WERI-Rb-1 (cell line): ENCODE data around the gene LYPD6B.

Source experiments
- DNase-seq: peaks from one replicate; pipeline ENCODE4 v3.0.0-alpha.2; 2020
- H3K27ac ChIP-seq: fragments of 250-450 bp; sonication (Bioruptor Pico); 2 replicates; pipeline ENCODE4 v1.5.1; 2020; ENCODE audit warnings: mild to moderate bottlenecking, moderate library complexity
- H3K27me3 ChIP-seq: fragments of 250-450 bp; sonication (Bioruptor Pico); 2 replicates; pipeline ENCODE4 v1.5.1; 2021; ENCODE audit warnings: mild to moderate bottlenecking, low read depth, moderate library complexity; ENCODE audit not compliant: insufficient read depth, severe bottlenecking
- H3K36me3 ChIP-seq: fragments of 250-450 bp; sonication (Bioruptor Pico); 2 replicates; pipeline ENCODE4 v1.5.1; 2020; ENCODE audit warnings: mild to moderate bottlenecking, moderate library complexity
- H3K4me3 ChIP-seq: 2 replicates; pipeline ENCODE4 v1.5.1; 2011; ENCODE audit warnings: low read depth, mild to moderate bottlenecking, control low read depth, low read length
- H3K9me3 ChIP-seq: fragments of 250-450 bp; sonication (Bioruptor Pico); 2 replicates; pipeline ENCODE4 v1.5.1; 2021; ENCODE audit warnings: mild to moderate bottlenecking, moderate library complexity; ENCODE audit not compliant: severe bottlenecking
- TF ChIP-seq, protein P1 (sequence below): IDR thresholded peaks from 2 replicates; pipeline ENCODE4 v1.5.1; 2011; ENCODE audit warnings: low read depth, mild to moderate bottlenecking, control low read depth, inconsistent platforms, low read length

The LYPD6B gene

DNA sequence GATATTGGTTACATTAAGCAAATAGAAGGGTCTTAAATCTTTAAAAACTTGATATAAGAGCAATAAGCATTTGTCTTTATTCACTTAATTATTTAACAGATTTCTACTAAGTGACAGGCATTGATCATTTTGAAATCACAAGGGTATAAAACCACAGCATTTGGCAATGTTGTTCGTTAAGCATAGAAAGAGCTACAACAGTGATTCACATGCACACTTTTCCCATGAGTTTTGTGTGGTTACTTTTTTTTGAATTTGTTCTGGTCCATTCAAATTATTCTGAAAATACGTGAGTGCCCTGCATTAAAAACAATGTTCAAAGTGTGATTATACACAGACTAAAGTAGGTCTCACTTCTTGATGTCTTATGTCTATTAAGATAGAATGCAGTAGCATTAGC lies 52.2 kb downstream of the LYPD6B start:
- TF ChIP-seq, protein P1, sequence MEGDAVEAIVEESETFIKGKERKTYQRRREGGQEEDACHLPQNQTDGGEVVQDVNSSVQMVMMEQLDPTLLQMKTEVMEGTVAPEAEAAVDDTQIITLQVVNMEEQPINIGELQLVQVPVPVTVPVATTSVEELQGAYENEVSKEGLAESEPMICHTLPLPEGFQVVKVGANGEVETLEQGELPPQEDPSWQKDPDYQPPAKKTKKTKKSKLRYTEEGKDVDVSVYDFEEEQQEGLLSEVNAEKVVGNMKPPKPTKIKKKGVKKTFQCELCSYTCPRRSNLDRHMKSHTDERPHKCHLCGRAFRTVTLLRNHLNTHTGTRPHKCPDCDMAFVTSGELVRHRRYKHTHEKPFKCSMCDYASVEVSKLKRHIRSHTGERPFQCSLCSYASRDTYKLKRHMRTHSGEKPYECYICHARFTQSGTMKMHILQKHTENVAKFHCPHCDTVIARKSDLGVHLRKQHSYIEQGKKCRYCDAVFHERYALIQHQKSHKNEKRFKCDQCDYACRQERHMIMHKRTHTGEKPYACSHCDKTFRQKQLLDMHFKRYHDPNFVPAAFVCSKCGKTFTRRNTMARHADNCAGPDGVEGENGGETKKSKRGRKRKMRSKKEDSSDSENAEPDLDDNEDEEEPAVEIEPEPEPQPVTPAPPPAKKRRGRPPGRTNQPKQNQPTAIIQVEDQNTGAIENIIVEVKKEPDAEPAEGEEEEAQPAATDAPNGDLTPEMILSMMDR, result no peak
- no peak overlapping the region for H3K4me3 ChIP-seq
- no peak for DNase-seq
- peaks cover 8% of the 10 kb centered on the region for H3K27me3 ChIP-seq
- no peaks in the 10 kb centered on the region for H3K9me3 ChIP-seq
- H3K36me3 ChIP-seq, result no peaks in the 10 kb centered on the region
- no peak overlapping the region for H3K27ac ChIP-seq

DNA sequence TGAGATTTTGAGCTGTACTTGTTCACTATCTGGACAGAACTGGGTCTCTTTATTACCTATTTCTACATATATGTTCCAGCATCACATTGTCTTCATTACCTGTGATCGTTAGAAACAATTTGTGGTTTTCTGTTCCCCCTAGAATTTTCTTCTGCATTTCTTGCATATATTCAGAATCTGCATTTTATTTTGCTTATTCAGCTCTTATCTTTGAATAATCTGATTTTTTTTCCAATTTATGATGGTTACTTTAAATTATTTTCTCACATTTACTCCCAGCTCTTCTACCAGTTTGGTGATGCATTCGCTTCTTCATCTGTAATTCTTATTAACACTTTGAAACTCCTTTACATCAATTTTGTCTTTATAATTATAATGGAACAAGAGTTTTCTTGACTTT lies 55.1 kb downstream of the LYPD6B start:
- no peaks in the 10 kb centered on the region for H3K36me3 ChIP-seq
- H3K27me3 ChIP-seq, result peaks cover 4% of the 10 kb centered on the region
- H3K4me3 ChIP-seq, result no peak overlapping the region
- H3K27ac ChIP-seq, result no peak overlapping the region
- TF ChIP-seq, protein P1, result no peak
- H3K9me3 ChIP-seq, result no peaks in the 10 kb centered on the region
- no peak for DNase-seq

DNA sequence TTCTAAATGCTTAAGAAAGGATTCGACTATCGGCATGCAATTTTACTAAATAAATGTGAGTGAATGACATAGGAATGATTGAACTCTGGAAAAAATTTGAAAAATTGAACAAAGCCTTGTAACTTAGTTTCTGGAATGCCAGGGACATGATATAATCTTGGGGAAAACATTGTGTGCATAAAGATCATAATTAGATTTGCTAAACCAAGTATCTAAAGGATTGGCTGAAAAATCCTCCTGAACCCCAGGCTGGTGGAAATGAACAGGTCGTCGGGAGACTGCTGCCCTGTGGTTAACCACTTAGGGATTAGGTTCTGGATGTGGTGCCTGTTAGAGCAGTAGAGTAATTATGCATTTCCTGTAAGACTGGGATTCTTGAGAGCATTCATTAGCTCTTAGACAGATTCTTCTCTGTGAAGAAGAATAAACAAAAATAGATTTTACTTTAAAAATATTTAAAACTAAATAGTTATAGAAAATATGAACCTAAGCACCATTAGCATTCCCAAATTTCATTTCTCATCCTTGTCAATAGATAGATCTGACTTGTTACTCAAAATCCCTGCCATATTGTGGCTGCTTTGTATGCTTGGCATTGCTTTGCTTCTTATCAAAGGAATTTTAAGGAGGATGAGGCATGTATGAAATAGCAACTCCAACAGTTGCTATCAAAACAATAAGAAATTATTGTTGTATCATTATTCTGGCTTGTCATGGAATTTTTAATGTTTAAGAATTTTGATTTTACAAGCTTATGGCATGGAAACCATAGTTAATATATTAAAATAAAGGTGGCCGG lies 55.9 kb downstream of the LYPD6B start:
- DNase-seq, result no peak

DNA sequence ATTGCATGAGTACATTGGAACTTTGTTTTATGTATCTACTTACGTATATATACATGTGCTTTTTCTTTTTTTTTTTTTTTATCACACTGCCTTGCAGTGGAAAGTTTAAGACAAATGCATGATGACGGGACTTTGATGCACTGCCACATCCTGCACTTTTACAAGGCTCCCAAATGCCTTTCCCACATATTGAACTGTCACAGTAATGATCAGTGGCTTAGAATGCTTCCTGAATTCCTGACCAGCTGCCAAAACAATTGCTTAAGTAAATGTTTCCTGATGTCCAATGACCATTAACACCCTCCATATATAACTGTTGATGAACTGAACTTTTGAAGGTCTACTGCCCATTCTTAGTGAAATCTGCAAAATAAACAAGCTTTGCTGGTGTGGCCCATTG lies 60.2 kb downstream of the LYPD6B start:
- Histone ChIP-seq H3K36me3 (no peaks in the 10 kb centered on the region), H3K27ac (no peak overlapping the region), H3K9me3 (no peaks in the 10 kb centered on the region), H3K4me3 (no peak overlapping the region), H3K27me3 (peaks cover 13% of the 10 kb centered on the region)
- TF ChIP-seq, protein P1, result no peak
- DNase-seq, result no peak

More for the DNA sequence above, 55.9 kb downstream of the LYPD6B start:
- H3K27ac ChIP-seq, result no peak overlapping the region
- H3K4me3 ChIP-seq, result no peak overlapping the region
- no peaks in the 10 kb centered on the region for H3K9me3 ChIP-seq
- H3K27me3 ChIP-seq, result peaks cover 11% of the 10 kb centered on the region
- H3K36me3 ChIP-seq, result no peaks in the 10 kb centered on the region
- TF ChIP-seq, protein P1, result no peak

DNA sequence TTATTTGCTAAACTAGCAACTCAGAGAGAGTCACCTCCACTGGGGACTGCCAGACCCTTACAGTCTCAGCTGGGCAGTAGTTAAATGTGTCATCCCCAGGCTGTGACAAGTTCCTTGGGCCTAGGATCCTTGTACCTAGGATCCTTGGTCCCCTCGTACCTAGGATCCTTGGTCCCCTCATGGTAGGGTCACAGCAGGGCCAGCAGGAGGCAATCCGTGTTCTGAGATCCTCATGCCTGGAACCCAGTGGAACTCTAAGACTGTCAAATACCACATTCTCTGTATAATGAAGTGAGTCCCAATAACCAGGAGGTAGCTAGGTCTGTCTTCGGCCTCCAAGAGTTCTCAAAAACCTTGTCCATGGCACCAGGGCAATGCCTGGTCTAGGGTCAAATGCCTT lies 60.8 kb downstream of the LYPD6B start:
- TF ChIP-seq, protein P1, result 0 out of 2 replicates have a peak, but pooled peaks have one; percentile 4
- Histone ChIP-seq H3K36me3 (no peaks in the 10 kb centered on the region), H3K9me3 (no peaks in the 10 kb centered on the region), H3K4me3 (no peak overlapping the region), H3K27me3 (peaks cover 13% of the 10 kb centered on the region), H3K27ac (no peak overlapping the region)
- DNase-seq, result no peak
